Esophagus squamous epithelium (tissue), 4 donors: ENCODE measurements around the gene SRP68.

Experiments
- POLR2A ChIP-seq, 4 donors: fragments of 450-650 bp; IDR thresholded peaks; one replicate each; pipeline ENCODE4 v1.6.1; 2017; ENCODE audit warnings: antibody characterized with exemption in 4 of 4, mild to moderate bottlenecking in 4 of 4, moderate library complexity in 3 of 4
- TF ChIP-seq, protein P1 (sequence below), 6 experiments: fragments of 450-650 bp in 4 of 6; fragments of 200-600 bp in 2 of 6; sonication (generic) in 2 of 6; IDR thresholded peaks; one replicate each; pipeline ENCODE4 v1.5.1; 2016 to 2019; ENCODE audit warnings: antibody characterized with exemption in 6 of 6, mild to moderate bottlenecking in 4 of 6, moderate library complexity in 4 of 6

DNA sequence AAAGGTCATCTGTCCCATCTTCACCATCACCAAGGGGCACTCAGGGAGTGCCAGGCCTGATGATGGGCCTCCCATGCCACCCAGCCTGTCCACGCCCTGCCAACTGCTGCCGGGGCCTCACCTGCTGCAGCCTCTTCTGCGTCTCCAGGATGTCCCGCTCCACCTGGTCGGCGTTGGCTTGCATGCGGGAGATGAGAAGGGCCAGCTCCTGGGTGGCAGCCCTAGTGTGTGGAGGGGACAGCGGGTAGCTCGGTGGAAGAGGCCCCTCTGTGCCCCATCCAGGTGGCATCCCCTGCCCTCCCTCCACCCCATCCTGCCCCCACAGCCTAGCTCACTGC is 48.4 kb downstream of the SRP68 start:
- no peak for TF ChIP-seq POLR2A (IDR thresholded peaks at IDR 0.05)
- TF ChIP-seq, protein P1, sequence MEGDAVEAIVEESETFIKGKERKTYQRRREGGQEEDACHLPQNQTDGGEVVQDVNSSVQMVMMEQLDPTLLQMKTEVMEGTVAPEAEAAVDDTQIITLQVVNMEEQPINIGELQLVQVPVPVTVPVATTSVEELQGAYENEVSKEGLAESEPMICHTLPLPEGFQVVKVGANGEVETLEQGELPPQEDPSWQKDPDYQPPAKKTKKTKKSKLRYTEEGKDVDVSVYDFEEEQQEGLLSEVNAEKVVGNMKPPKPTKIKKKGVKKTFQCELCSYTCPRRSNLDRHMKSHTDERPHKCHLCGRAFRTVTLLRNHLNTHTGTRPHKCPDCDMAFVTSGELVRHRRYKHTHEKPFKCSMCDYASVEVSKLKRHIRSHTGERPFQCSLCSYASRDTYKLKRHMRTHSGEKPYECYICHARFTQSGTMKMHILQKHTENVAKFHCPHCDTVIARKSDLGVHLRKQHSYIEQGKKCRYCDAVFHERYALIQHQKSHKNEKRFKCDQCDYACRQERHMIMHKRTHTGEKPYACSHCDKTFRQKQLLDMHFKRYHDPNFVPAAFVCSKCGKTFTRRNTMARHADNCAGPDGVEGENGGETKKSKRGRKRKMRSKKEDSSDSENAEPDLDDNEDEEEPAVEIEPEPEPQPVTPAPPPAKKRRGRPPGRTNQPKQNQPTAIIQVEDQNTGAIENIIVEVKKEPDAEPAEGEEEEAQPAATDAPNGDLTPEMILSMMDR (IDR thresholded peaks at IDR 0.05): no peak
